ENCODE data around the gene AHCY.
"Not testable (repeated sequence)": the region's sequence is repeated elsewhere in the genome, so short reads cannot be mapped to it uniquely, and the experiment has no call there.

AHCY gene

GRCh38 chr20:34263468-34263867, 39.7 kb downstream of the AHCY start:
- not testable (repeated sequence) for DNase-seq (ENCODE audit: extremely low spot score, insufficient read length, low read depth); FAIRE-seq

GRCh38 chr20:34262488-34263288, 40.5 kb downstream of the AHCY start:
- FAIRE-seq (no peak), DNase-seq (ENCODE audit: extremely low spot score, insufficient read length, low read depth) (no peak)

GRCh38 chr20:34260208-34260942, 42.8 kb downstream of the AHCY start:
- no peak for DNase-seq (ENCODE audit: extremely low spot score, insufficient read length, low read depth)

GRCh38 chr20:34256629-34257124, 46.5 kb downstream of the AHCY start:
- no peak for FAIRE-seq

More at GRCh38 chr20:34260208-34260942, 42.8 kb downstream of the AHCY start:
- no peak for FAIRE-seq

GRCh38 chr20:34254979-34255378, 48.2 kb downstream of the AHCY start:
- no peak for FAIRE-seq

More at GRCh38 chr20:34256629-34257124, 46.5 kb downstream of the AHCY start:
- DNase-seq (ENCODE audit: extremely low spot score, insufficient read length, low read depth) = no peak

GRCh38 chr20:34252431-34253086, 50.6 kb downstream of the AHCY start:
- not testable (repeated sequence) for FAIRE-seq

More at GRCh38 chr20:34254979-34255378, 48.2 kb downstream of the AHCY start:
- DNase-seq (ENCODE audit: extremely low spot score, insufficient read length, low read depth) = no peak

GRCh38 chr20:34251619-34252018, 51.5 kb downstream of the AHCY start:
- FAIRE-seq (no peak), DNase-seq (ENCODE audit: extremely low spot score, insufficient read length, low read depth) (no peak)

More at GRCh38 chr20:34252431-34253086, 50.6 kb downstream of the AHCY start:
- not testable (repeated sequence) for DNase-seq (ENCODE audit: extremely low spot score, insufficient read length, low read depth)

GRCh38 chr20:34250005-34250404, 53.1 kb downstream of the AHCY start:
- no peak for FAIRE-seq

GRCh38 chr20:34249291-34249690, 53.9 kb downstream of the AHCY start:
- no peak for FAIRE-seq
- no peak for DNase-seq (ENCODE audit: extremely low spot score, insufficient read length, low read depth)

More at GRCh38 chr20:34250005-34250404, 53.1 kb downstream of the AHCY start:
- no peak for DNase-seq (ENCODE audit: extremely low spot score, insufficient read length, low read depth)

- DNase-seq (ENCODE audit: extremely low spot score, insufficient read length, low read depth) (no peak), FAIRE-seq (no peak)
Measured at GRCh38 chr20:34246126-34246626, 57.0 kb downstream of the AHCY start.

GRCh38 chr20:34243377-34243776, 59.8 kb downstream of the AHCY start:
- DNase-seq (ENCODE audit: extremely low spot score, insufficient read length, low read depth) (no peak), FAIRE-seq (no peak)

GRCh38 chr20:34242879-34243278, 60.3 kb downstream of the AHCY start:
- DNase-seq (ENCODE audit: extremely low spot score, insufficient read length, low read depth) (no peak), FAIRE-seq (no peak)

- FAIRE-seq; DNase-seq (ENCODE audit: extremely low spot score, insufficient read length, low read depth): not testable (repeated sequence)
Measured at GRCh38 chr20:34242015-34242414, 61.1 kb downstream of the AHCY start.

- DNase-seq (ENCODE audit: extremely low spot score, insufficient read length, low read depth) = no peak
- no peak for FAIRE-seq
Measured at GRCh38 chr20:34240693-34241615, 62.2 kb downstream of the AHCY start, which contains the start of gene ASIP. Gene ASIP, plus strand, starts transcription at chr20:34241423. Its CDS starts 18,952 bp downstream, at chr20:34260375.

GRCh38 chr20:34240121-34240520, 63.0 kb downstream of the AHCY start:
- DNase-seq (ENCODE audit: extremely low spot score, insufficient read length, low read depth) = no peak
- no peak for FAIRE-seq

GRCh38 chr20:34237942-34238341, 65.2 kb downstream of the AHCY start:
- DNase-seq (ENCODE audit: extremely low spot score, insufficient read length, low read depth) = no peak
- no peak for FAIRE-seq

GRCh38 chr20:34235875-34236274, 67.3 kb downstream of the AHCY start:
- no peak for DNase-seq (ENCODE audit: extremely low spot score, insufficient read length, low read depth)
- FAIRE-seq = no peak

- no peak for FAIRE-seq
Measured at GRCh38 chr20:34233687-34234086, 69.5 kb downstream of the AHCY start.

GRCh38 chr20:34232494-34233087, 70.6 kb downstream of the AHCY start:
- no peak for DNase-seq (ENCODE audit: extremely low spot score, insufficient read length, low read depth)
- FAIRE-seq = no peak

More at GRCh38 chr20:34233687-34234086, 69.5 kb downstream of the AHCY start:
- DNase-seq (ENCODE audit: extremely low spot score, insufficient read length, low read depth) = no peak
